BLaER1 (cell line): ENCODE results near the gene LIME1.
A peak's percentile ranks its signal among the peaks of the same experiment; 100 is the strongest.

ENCODE experiments used
- H3K27ac ChIP-seq: shearing (Covaris generic); formaldehyde crosslinking; 2 replicates; pipeline ENCODE4 v1.8.1; 2022
- H3K27me3 ChIP-seq: shearing (Covaris generic); formaldehyde crosslinking; 2 replicates; pipeline ENCODE4 v1.8.1; 2022
- H3K36me3 ChIP-seq: shearing (Covaris generic); formaldehyde crosslinking; 2 replicates; pipeline ENCODE4 v1.8.1; 2022
- H3K4me1 ChIP-seq: shearing (Covaris generic); formaldehyde crosslinking; 2 replicates; pipeline ENCODE4 v1.8.1; 2022
- H3K4me2 ChIP-seq: shearing (Covaris generic); formaldehyde crosslinking; 2 replicates; pipeline ENCODE4 v1.8.1; 2022
- H3K4me3 ChIP-seq: shearing (Covaris generic); formaldehyde crosslinking; 2 replicates; pipeline ENCODE4 v1.8.1; 2022
- H3K9ac ChIP-seq: shearing (Covaris generic); formaldehyde crosslinking; 2 replicates; pipeline ENCODE4 v1.8.1; 2022
- H3K9me3 ChIP-seq: shearing (Covaris generic); formaldehyde crosslinking; 2 replicates; pipeline ENCODE4 v1.8.1; 2022
- H4K20me1 ChIP-seq: shearing (Covaris generic); formaldehyde crosslinking; 2 replicates; pipeline ENCODE4 v1.8.1; 2022
- Cebpa-rat ChIP-seq: shearing (Covaris generic); IDR thresholded peaks from 2 replicates; pipeline ENCODE4 v1.8.1; 2022

The LIME1 gene

DNA sequence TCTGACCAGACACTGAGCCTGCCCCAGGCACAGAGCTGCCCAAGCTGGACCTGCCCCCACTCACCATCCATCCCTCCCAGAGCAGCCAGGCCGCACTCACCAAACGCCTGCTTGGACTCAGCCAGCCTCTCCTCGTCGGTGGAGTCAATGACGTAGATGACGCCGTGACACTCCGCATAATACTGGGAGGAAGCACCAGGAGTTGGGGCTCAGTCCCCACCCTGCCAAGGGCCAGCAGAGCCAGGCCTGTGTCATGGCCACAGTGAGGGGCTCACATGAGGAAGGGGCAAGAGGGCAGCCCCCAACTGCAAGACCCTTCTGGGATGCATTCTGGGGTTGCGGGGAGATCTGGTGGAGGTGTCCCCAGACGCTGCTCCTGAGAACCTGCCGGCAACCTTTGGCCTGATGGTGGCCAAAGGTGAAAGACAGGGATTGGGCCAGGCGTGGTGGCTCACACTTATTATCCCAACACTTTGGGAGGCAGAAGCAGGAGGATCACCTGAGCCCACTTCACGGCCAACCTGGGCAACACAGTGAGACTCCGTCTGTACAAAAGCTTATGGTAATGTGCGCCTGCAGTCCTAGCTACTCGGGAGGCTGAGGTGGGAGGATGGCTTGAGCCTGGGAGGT, 34.3 kb upstream of the LIME1 start:
- H3K27me3 ChIP-seq, result no peaks in the 10 kb centered on the region
- no peaks in the 10 kb centered on the region for H3K9me3 ChIP-seq
- H3K9ac ChIP-seq, result no peak overlapping the region
- peaks cover 89% of the 10 kb centered on the region for H4K20me1 ChIP-seq
- H3K4me3 ChIP-seq, result no peak overlapping the region
- H3K36me3 ChIP-seq, result peaks cover 73% of the 10 kb centered on the region
- TF ChIP-seq Cebpa-rat, result no peak
- H3K4me2 ChIP-seq, result no peak overlapping the region
- H3K27ac ChIP-seq, result no peak overlapping the region
- peaks cover 47% of the 10 kb centered on the region for H3K4me1 ChIP-seq

DNA sequence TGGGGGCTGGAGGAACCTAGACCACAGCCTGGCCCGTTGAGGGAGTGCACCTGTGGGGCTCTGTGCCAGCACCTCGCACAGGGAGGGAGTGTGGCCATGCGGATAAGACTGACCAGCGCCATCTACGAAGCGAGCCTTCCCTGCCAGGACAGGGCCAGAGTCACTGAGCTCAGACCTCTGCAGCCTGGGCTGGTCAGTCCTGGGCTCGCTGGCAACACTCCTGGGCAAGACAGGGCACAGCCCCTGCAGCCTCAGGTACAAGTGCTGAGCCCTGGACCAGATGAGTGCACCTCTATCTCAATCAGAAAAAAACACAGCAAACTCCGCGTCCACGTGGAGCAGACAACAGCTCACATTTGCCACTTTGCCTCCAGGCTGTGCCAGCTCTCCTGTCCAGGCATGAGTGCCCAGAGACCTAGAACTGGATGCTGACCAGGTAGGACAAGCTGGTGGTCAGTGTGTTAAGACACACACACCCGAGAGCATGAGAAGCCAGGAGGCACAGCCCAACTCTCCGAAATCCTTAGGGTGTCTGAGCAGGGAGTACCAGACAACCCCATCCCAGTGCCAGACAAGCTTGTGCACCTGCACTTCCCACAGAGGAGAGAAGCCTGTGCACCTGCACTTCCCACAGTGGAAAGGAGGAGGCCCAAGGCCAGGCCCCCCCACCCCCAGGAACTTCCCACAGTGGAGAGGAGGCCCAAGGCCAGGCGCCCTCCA, 33.6 kb upstream of the LIME1 start:
- Histone ChIP-seq H3K9me3 (no peaks in the 10 kb centered on the region), H3K4me2 (no peak overlapping the region), H4K20me1 (peaks cover 85% of the 10 kb centered on the region), H3K27ac (no peak overlapping the region), H3K4me3 (no peak overlapping the region), H3K27me3 (no peaks in the 10 kb centered on the region), H3K36me3 (peaks cover 73% of the 10 kb centered on the region), H3K4me1 (peaks cover 39% of the 10 kb centered on the region), H3K9ac (no peak overlapping the region)
- TF ChIP-seq Cebpa-rat, result no peak

DNA sequence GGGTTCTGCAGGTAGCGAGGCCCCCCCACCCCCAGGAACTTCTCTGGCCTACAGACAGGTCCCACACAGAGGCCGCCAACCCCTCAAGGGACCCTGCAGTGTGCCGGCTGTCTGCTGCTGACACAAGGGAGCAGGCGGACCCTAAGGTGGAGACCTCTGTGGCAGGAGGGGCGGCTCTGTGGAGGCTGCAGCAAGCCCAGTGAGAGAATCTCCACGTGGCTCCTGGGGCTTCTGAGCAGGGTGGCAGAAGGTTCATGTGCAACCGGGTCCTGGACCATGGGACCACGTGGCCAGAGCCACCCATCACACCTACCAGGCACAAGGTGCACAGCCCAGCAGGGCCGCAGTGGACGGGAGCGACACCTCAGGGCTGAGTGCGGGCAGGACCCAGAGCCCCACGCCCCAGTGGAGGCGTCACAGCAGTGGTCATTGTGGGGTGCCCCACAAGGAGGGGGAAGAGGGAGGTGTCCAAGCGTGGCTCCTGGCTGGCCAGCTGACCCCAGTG, 32.9 kb upstream of the LIME1 start:
- H3K4me2 ChIP-seq, result no peak overlapping the region
- no peak overlapping the region for H3K9ac ChIP-seq
- H3K27me3 ChIP-seq, result no peaks in the 10 kb centered on the region
- H3K36me3 ChIP-seq, result peaks cover 74% of the 10 kb centered on the region
- no peak for TF ChIP-seq Cebpa-rat
- peaks cover 35% of the 10 kb centered on the region for H3K4me1 ChIP-seq
- no peak overlapping the region for H3K27ac ChIP-seq
- no peaks in the 10 kb centered on the region for H3K9me3 ChIP-seq
- no peak overlapping the region for H3K4me3 ChIP-seq
- peaks cover 84% of the 10 kb centered on the region for H4K20me1 ChIP-seq

DNA sequence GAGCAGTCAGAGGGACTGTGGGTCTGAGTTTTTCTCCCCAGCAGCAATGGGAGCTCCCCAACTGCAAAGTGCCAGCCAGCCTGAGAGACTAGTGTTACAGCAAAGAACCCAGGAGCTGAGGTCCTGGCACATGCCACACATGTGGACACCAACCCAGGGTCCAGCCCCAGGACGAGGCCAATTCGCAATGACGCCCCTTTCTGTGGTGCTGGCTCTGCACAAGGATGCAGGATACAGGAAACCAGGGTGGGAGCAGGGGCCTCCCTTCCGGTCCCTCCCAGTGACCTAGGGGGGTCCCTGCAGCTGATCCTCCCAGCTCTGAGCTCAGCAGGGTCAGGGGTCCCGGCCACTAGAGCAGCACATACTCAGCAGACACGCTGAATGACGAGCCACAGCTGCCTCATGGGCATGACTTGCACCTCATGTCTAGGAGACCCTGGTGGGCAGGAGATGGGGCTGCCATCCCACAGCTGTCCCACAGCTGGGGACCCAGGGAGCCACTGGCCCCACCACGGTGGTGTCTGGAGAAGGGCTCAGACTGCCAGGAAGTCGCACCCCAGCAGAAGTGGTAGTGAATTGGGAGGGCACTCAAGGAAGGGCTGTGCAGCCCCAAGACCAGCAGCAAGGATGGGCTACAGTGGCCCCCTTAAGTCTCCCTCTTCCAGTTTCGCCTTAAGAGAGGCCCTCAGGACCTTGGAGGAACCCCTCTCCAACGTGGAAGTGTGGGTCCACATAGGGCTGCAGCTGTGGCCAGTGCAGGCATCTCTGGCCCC, 32.3 kb upstream of the LIME1 start:
- no peaks in the 10 kb centered on the region for H3K27me3 ChIP-seq
- no peak overlapping the region for H3K9ac ChIP-seq
- H3K4me2 ChIP-seq, result no peak overlapping the region
- H3K4me1 ChIP-seq, result peaks cover 35% of the 10 kb centered on the region
- peaks cover 84% of the 10 kb centered on the region for H4K20me1 ChIP-seq
- no peak for TF ChIP-seq Cebpa-rat
- H3K4me3 ChIP-seq, result no peak overlapping the region
- H3K36me3 ChIP-seq, result peaks cover 75% of the 10 kb centered on the region
- H3K9me3 ChIP-seq, result no peaks in the 10 kb centered on the region
- H3K27ac ChIP-seq, result no peak overlapping the region

DNA sequence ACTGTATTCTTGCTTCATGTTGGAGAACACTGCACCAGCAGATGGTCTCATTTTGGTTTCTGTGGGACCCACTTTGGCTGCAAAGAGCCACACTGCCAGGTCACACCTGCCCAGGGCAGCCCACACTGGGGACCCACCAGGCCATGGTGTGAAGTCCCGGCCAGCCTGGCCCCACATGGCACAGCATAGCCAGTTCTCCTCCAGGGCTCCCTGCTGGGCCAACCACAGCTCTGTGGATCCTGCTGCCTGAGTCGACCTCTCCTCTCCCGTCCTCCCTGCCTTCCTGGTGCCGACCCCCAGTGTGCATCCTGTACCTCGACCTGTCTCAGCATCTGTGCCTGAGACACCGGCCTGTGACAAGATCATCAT, 31.7 kb upstream of the LIME1 start:
- Histone ChIP-seq H3K9ac (no peak overlapping the region), H3K4me3 (no peak overlapping the region), H3K4me1 (peaks cover 35% of the 10 kb centered on the region), H3K27ac (no peak overlapping the region), H4K20me1 (peaks cover 84% of the 10 kb centered on the region), H3K9me3 (no peaks in the 10 kb centered on the region), H3K27me3 (no peaks in the 10 kb centered on the region), H3K4me2 (no peak overlapping the region), H3K36me3 (peaks cover 78% of the 10 kb centered on the region)
- TF ChIP-seq Cebpa-rat, result no peak

DNA sequence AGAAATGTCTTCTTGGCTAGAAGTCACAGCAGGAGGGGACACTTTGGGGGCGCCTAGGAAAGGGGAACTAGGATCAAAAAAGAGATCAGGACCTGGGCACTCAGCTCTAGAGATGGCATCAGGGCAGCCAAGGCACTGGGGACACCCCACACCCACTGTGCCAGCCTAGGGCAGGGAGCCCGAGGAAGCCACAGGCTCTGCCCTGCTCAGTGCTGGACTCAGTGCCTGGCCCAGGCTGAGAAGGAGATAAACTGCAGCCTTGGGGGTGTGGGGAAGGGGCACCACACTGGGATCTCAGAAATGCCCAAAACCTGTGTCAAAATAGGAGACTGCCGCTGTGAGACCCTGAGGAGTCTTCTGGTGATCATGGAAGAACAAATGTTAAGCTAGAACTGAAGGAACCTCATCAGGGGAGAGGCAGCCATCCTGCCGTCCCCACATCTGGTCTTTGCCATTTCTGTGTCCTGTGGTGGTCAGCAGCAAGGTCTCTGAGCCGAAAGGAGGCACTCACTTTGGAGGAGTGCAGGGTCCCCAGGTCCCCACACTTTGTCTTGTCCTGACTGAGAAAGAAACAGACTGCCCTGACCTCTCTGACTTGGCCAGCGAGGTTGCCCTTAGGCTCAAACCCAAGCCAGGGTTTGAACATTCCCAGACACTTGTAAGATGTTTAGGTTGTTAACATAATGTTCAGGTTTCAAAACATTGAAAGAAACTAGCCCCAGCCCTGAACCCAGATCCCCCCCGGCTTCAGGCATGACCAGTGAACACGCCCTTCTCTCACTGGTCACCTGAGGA, 31.0 kb upstream of the LIME1 start:
- H3K4me2 ChIP-seq, result 0 out of 2 replicates have a peak overlapping the region, but pooled peaks have one; percentile 97
- no peaks in the 10 kb centered on the region for H3K27me3 ChIP-seq
- H3K9ac ChIP-seq, result no peak overlapping the region
- H3K27ac ChIP-seq, result no peak overlapping the region
- no peak overlapping the region for H3K4me3 ChIP-seq
- peaks cover 78% of the 10 kb centered on the region for H3K36me3 ChIP-seq
- no peaks in the 10 kb centered on the region for H3K9me3 ChIP-seq
- TF ChIP-seq Cebpa-rat, result no peak
- H4K20me1 ChIP-seq, result peaks cover 86% of the 10 kb centered on the region
- H3K4me1 ChIP-seq, result peaks cover 35% of the 10 kb centered on the region

DNA sequence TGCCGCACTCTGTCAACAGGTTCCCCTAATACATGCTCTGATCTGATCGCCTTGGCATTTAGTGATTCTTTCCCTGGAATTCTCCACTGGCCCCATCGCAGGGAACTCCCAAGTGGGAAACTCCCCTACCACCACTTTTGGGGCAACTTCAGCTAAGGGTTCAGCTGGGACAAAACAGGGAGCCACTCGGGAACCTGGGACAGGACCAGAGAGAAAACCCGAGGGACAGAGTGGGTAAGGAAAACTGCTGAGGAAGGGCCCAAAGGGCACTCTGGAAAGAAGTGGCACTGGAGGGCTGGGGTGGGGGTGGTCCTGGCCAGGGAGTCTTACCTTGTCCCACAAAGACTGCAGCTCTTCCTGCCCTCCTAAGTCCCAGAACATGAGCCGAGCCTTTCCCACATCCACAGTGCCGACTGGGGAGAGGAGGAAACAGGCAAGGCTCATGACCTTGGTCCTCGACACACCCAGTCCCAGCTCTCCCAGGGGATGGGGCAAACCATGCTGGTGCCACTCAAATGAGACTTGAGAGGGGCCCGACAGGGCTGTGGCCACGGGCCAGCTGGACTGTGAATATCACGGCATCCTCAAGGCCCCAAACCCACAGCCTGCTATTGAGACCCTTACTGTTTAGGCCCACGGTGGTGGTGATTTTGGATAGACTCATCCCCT, 30.3 kb upstream of the LIME1 start:
- peaks cover 79% of the 10 kb centered on the region for H3K36me3 ChIP-seq

DNA sequence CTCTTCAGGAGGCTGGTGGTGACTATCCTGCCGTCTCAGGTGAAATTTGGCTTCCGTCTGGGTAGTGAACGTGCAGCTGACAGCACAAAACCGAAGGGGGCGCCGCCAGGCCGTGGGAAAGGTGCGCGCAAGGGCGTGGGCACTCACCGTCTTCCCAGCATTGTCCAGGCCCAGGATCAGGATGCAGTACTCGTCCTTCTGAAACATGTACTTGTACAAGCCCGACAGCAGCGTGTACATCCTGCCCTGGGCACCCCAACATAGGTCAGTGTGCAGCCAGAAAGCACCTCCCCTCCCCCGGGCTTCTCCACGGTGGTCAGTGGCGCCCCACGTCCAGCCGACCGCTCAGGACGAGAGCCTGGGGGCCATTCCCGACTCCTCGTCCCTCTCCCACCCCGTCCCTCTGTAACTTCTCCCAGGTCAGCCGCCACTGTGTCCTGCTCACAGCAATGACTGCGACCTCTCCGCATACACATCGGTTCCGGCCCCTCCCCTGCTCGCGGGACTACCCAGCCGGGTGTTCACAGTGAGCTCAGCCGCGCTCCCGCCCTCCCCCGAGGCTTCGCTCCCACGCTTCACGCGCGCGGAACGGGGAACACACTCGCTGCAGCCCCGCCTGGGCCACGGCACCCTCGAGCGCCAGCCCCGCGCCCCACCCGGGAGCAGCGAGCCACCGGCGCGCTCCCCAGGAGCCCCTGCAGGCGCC, 29.5 kb upstream of the LIME1 start:
- peak overlapping the region; percentile 93 for H3K9ac ChIP-seq
- peaks cover 92% of the 10 kb centered on the region for H4K20me1 ChIP-seq
- H3K4me2 ChIP-seq, result peak overlapping the region; percentile 97
- peak overlapping the region; percentile 86 for H3K27ac ChIP-seq
- peak overlapping the region; percentile 97 for H3K4me3 ChIP-seq
- no peaks in the 10 kb centered on the region for H3K27me3 ChIP-seq
- H3K4me1 ChIP-seq, result peaks cover 44% of the 10 kb centered on the region
- H3K36me3 ChIP-seq, result peaks cover 81% of the 10 kb centered on the region
- H3K9me3 ChIP-seq, result peaks cover under 1% of the 10 kb centered on the region
- no peak for TF ChIP-seq Cebpa-rat

More for the DNA sequence above, 30.3 kb upstream of the LIME1 start:
- Histone ChIP-seq H3K4me1 (peaks cover 39% of the 10 kb centered on the region), H3K9me3 (no peaks in the 10 kb centered on the region), H3K9ac (peak overlapping the region; percentile 93), H3K4me3 (peak overlapping the region; percentile 97), H3K4me2 (peak overlapping the region; percentile 97), H3K27me3 (no peaks in the 10 kb centered on the region), H4K20me1 (peaks cover 93% of the 10 kb centered on the region), H3K27ac (no peak overlapping the region)
- no peak for TF ChIP-seq Cebpa-rat
